Measurements from ENCODE around the gene NHSL2. TPM values are rescaled to one million over a fixed set of nuclear protein-coding genes. Genes with fewer than 3 reads are reported as not detected.
A peak's percentile ranks its signal among the peaks of the same experiment; 100 is the strongest.

Gene NHSL2
- total and polyA plus RNA-seq, 3 experiments from 2014 or later, result 0.51 to 17.8 (median 1.1) TPM

- CTCF ChIA-PET, result interaction anchor here (0.9 to 2.6 kb wide), 6 partner anchors 10 to 76 kb away, joined by 3 to 9 read pairs (median 4); partner anchors contain the start of gene RTL5
- Mint-ChIP-seq H3K36me3 (no peaks in the 10 kb centered on the region), H3K4me1 (peaks cover 16 to 34% (median 28%) of the 10 kb centered on the region in 3 donors), H3K9me3 (no peaks in the 10 kb centered on the region), H3K4me3 (peak overlapping the region in 4 of 7 donors; percentile 0 to 46 (median 24)), H3K27me3 (peaks cover 6% of the 10 kb centered on the region in 2 donors), H3K27ac (peak overlapping the region; percentile 82 to 94 (median 91))
- Histone ChIP-seq H3K27ac (ENCODE audit: low read depth, low read length) (peak overlapping the region; percentile 59), H3K36me3 (ENCODE audit: insufficient read depth, low read length) (no peaks in the 10 kb centered on the region), H3K4me1 (ENCODE audit: insufficient read depth, low read length) (peaks cover 15% of the 10 kb centered on the region), H3K27me3 (ENCODE audit: insufficient read depth, low read length, poor library complexity, severe bottlenecking) (no peaks in the 10 kb centered on the region), H3K4me3 (ENCODE audit: low read length) (no peak overlapping the region), H3K9me3 (ENCODE audit: low read length) (no peaks in the 10 kb centered on the region)
- POLR2A ChIA-PET, result interaction anchor here (1.4 kb wide), 1 partner anchor 13 kb away, joined by 4 read pairs; no protein-coding TSS in a partner anchor
- DNase-seq, result peak in 4 of 5 donors; percentile 51 to 87 (median 74)
These were observed 184.2 kb downstream of the NHSL2 start for GRCh38 chrX:72094894-72095293.

DNA sequence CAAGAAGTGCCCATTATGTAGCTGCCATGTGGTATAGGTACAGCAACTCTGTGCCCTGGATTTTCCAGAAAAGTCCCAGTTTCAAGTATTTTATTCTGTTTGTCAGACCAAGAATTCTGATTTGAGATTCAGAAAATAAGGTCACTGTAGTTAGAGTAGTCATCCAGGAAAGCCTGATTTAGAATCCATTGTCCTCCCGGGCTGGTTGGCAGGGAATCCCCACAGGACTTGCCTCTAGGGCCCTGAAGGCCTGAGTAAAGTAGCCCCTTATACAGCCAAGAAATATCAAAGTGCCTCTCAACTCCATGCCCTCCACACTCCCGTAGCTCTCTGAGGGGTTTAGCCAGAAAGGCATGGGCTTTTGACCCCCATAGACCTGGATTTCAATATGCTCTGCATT is 184.7 kb downstream of the NHSL2 start:
- Mint-ChIP-seq H3K9me3 (no peaks in the 10 kb centered on the region), H3K4me3 (peak overlapping the region in 2 of 7 donors; percentile 44 to 46), H3K27ac (peak overlapping the region; percentile 82 to 94 (median 91)), H3K4me1 (peaks cover 20 to 39% (median 32%) of the 10 kb centered on the region in 3 donors), H3K27me3 (peaks cover 6% of the 10 kb centered on the region in 2 donors), H3K36me3 (no peaks in the 10 kb centered on the region)
- no peaks in the 10 kb centered on the region for H3K27me3 ChIP-seq (ENCODE audit: insufficient read depth, low read length, poor library complexity, severe bottlenecking)
- CTCF ChIA-PET, result interaction anchor here (1.0 to 2.6 kb wide), 5 partner anchors 10 to 76 kb away, joined by 3 to 9 read pairs (median 5); no protein-coding TSS in a partner anchor
- no peaks in the 10 kb centered on the region for H3K9me3 ChIP-seq (ENCODE audit: low read length)
- POLR2A ChIA-PET, result interaction anchor here (1.4 kb wide), 1 partner anchor 14 kb away, joined by 4 read pairs; no protein-coding TSS in a partner anchor
- DNase-seq, result no peak
- H3K36me3 ChIP-seq (ENCODE audit: insufficient read depth, low read length), result no peaks in the 10 kb centered on the region
- peak overlapping the region; percentile 59 for H3K27ac ChIP-seq (ENCODE audit: low read depth, low read length)
- H3K4me3 ChIP-seq (ENCODE audit: low read length), result no peak overlapping the region
- H3K4me1 ChIP-seq (ENCODE audit: insufficient read depth, low read length), result peaks cover 20% of the 10 kb centered on the region

DNA sequence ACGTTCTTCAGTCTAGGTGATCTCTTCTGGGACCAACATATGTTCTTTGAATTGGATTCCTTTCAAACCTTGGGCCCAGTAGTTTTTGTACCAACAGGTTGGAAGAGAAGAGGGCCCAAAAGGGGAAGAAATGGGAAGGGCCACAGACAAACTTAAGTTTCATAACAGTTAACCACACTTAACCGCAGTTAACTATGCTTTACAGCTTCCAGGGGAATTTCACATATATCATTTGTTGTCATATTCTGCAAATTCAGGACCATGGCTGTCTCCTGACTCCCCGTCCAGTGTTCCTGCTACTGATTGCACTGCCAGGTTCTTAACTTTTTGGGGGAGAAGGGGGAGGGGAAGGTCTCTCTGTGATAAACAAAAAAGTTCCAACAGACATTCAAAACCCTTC is 186.5 kb downstream of the NHSL2 start:
- no peak for DNase-seq
- no peaks in the 10 kb centered on the region for H3K9me3 Mint-ChIP-seq
- H3K4me3 Mint-ChIP-seq, result no peak overlapping the region
- H3K27me3 Mint-ChIP-seq, result peaks cover 6 to 8% of the 10 kb centered on the region in 2 donors
- CTCF ChIA-PET, result interaction anchor here (1.2 to 2.6 kb wide), 2 partner anchors 76 to 79 kb away, joined by 3 to 9 read pairs; no protein-coding TSS in a partner anchor
- Histone ChIP-seq H3K36me3 (ENCODE audit: insufficient read depth, low read length) (no peaks in the 10 kb centered on the region), H3K27me3 (ENCODE audit: insufficient read depth, low read length, poor library complexity, severe bottlenecking) (no peaks in the 10 kb centered on the region), H3K9me3 (ENCODE audit: low read length) (no peaks in the 10 kb centered on the region), H3K27ac (ENCODE audit: low read depth, low read length) (no peak overlapping the region), H3K4me1 (ENCODE audit: insufficient read depth, low read length) (peaks cover 35% of the 10 kb centered on the region), H3K4me3 (ENCODE audit: low read length) (no peak overlapping the region)
- H3K4me1 Mint-ChIP-seq, result peaks cover 38 to 56% (median 50%) of the 10 kb centered on the region in 3 donors
- H3K27ac Mint-ChIP-seq, result peak overlapping the region in 2 of 8 donors; percentile 17 to 68
- POLR2A ChIA-PET, result no interaction called here
- no peaks in the 10 kb centered on the region for H3K36me3 Mint-ChIP-seq

GRCh38 chrX:72100051-72100755 is 189.6 kb downstream of the NHSL2 start:
- no peak overlapping the region for H3K4me3 ChIP-seq (ENCODE audit: low read length)
- peaks cover 6 to 8% of the 10 kb centered on the region in 2 donors for H3K27me3 Mint-ChIP-seq
- H3K27ac Mint-ChIP-seq, result peak overlapping the region; percentile 87 to 100 (median 97)
- ChIA-PET CTCF (interaction anchor here (0.6 to 1.6 kb wide), 2 partner anchors 26 to 53 kb away, joined by 3 to 5 read pairs; no protein-coding TSS in a partner anchor), POLR2A (no interaction called here)
- peaks cover 59 to 74% (median 69%) of the 10 kb centered on the region in 3 donors for H3K4me1 Mint-ChIP-seq
- peak in 2 of 5 donors; percentile 3 to 44 for DNase-seq
- no peaks in the 10 kb centered on the region for H3K9me3 Mint-ChIP-seq
- no peaks in the 10 kb centered on the region for H3K9me3 ChIP-seq (ENCODE audit: low read length)
- no peaks in the 10 kb centered on the region for H3K27me3 ChIP-seq (ENCODE audit: insufficient read depth, low read length, poor library complexity, severe bottlenecking)
- no peaks in the 10 kb centered on the region for H3K36me3 ChIP-seq (ENCODE audit: insufficient read depth, low read length)
- H3K4me1 ChIP-seq (ENCODE audit: insufficient read depth, low read length), result peaks cover 52% of the 10 kb centered on the region
- H3K27ac ChIP-seq (ENCODE audit: low read depth, low read length), result peak overlapping the region; percentile 84
- no peaks in the 10 kb centered on the region for H3K36me3 Mint-ChIP-seq
- peak overlapping the region; percentile 85 to 97 (median 93) for H3K4me3 Mint-ChIP-seq

- Mint-ChIP-seq H3K4me3 (peak overlapping the region; percentile 85 to 97 (median 93)), H3K4me1 (peaks cover 59 to 74% (median 70%) of the 10 kb centered on the region in 3 donors), H3K9me3 (no peaks in the 10 kb centered on the region), H3K36me3 (no peaks in the 10 kb centered on the region), H3K27ac (peak overlapping the region; percentile 87 to 100 (median 97)), H3K27me3 (peaks cover 6 to 11% of the 10 kb centered on the region in 2 donors)
- Histone ChIP-seq H3K36me3 (ENCODE audit: insufficient read depth, low read length) (no peaks in the 10 kb centered on the region), H3K4me1 (ENCODE audit: insufficient read depth, low read length) (peaks cover 50% of the 10 kb centered on the region), H3K27ac (ENCODE audit: low read depth, low read length) (peak overlapping the region; percentile 84), H3K27me3 (ENCODE audit: insufficient read depth, low read length, poor library complexity, severe bottlenecking) (no peaks in the 10 kb centered on the region), H3K9me3 (ENCODE audit: low read length) (no peaks in the 10 kb centered on the region), H3K4me3 (ENCODE audit: low read length) (peak overlapping the region; percentile 53)
- CTCF ChIA-PET, result interaction anchor here (0.6 to 1.6 kb wide), 3 partner anchors 26 to 54 kb away, joined by 3 to 5 read pairs (median 4); no protein-coding TSS in a partner anchor
- POLR2A ChIA-PET, result interaction anchor here (0.6 kb wide), 1 partner anchor 21 kb away, joined by 4 read pairs; no protein-coding TSS in a partner anchor
- DNase-seq, result peak; percentile 59 to 90 (median 77)
These were observed 190.2 kb downstream of the NHSL2 start for GRCh38 chrX:72100824-72101351.

GRCh38 chrX:72101597-72102037 is 191.0 kb downstream of the NHSL2 start:
- H3K27me3 ChIP-seq (ENCODE audit: insufficient read depth, low read length, poor library complexity, severe bottlenecking), result no peaks in the 10 kb centered on the region
- H3K27ac ChIP-seq (ENCODE audit: low read depth, low read length), result peak overlapping the region; percentile 84
- no peak for DNase-seq
- H3K4me3 ChIP-seq (ENCODE audit: low read length), result peak overlapping the region; percentile 53
- POLR2A ChIA-PET, result interaction anchor here (0.6 kb wide), 1 partner anchor 20 kb away, joined by 4 read pairs; no protein-coding TSS in a partner anchor
- H3K36me3 ChIP-seq (ENCODE audit: insufficient read depth, low read length), result no peaks in the 10 kb centered on the region
- H3K27ac Mint-ChIP-seq, result peak overlapping the region; percentile 92 to 100 (median 97)
- peaks cover 6 to 11% of the 10 kb centered on the region in 2 donors for H3K27me3 Mint-ChIP-seq
- peak overlapping the region; percentile 85 to 97 (median 93) for H3K4me3 Mint-ChIP-seq
- H3K9me3 ChIP-seq (ENCODE audit: low read length), result no peaks in the 10 kb centered on the region
- H3K4me1 ChIP-seq (ENCODE audit: insufficient read depth, low read length), result peaks cover 50% of the 10 kb centered on the region
- peaks cover 62 to 80% (median 76%) of the 10 kb centered on the region in 3 donors for H3K4me1 Mint-ChIP-seq
- no peaks in the 10 kb centered on the region for H3K36me3 Mint-ChIP-seq
- no peaks in the 10 kb centered on the region for H3K9me3 Mint-ChIP-seq
- CTCF ChIA-PET, result interaction anchor here (0.7 to 1.6 kb wide), 2 partner anchors 25 to 54 kb away, joined by 4 to 5 read pairs; no protein-coding TSS in a partner anchor

DNA sequence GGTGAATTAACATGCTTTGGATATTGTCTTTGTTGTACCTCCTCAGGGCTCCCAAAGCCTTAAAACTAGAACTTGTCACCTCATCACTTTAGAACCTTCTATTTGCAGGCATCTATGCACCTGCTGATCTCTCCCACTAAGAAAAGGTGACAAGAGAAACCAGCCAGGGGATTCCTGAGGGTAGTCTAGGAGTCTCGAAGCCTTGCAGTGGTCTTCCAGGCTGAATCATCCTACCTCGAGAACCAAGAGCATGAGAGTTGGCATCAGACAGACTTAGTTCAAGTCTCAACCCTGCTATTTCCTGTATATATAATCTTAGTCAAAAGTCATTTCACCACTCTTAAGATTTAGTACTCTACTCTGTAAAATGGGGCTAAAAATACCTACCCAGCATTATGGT is 191.5 kb downstream of the NHSL2 start:
- peak overlapping the region; percentile 53 for H3K4me3 ChIP-seq (ENCODE audit: low read length)
- POLR2A ChIA-PET, result no interaction called here

More for the DNA sequence above, 191.5 kb downstream of the NHSL2 start:
- Histone ChIP-seq H3K4me1 (ENCODE audit: insufficient read depth, low read length) (peaks cover 50% of the 10 kb centered on the region), H3K27me3 (ENCODE audit: insufficient read depth, low read length, poor library complexity, severe bottlenecking) (no peaks in the 10 kb centered on the region), H3K9me3 (ENCODE audit: low read length) (no peaks in the 10 kb centered on the region), H3K27ac (ENCODE audit: low read depth, low read length) (peak overlapping the region; percentile 84), H3K36me3 (ENCODE audit: insufficient read depth, low read length) (no peaks in the 10 kb centered on the region)
- peaks cover 63 to 82% (median 79%) of the 10 kb centered on the region in 3 donors for H3K4me1 Mint-ChIP-seq
- H3K27ac Mint-ChIP-seq, result peak overlapping the region; percentile 92 to 100 (median 97)
- peak overlapping the region; percentile 85 to 97 (median 93) for H3K4me3 Mint-ChIP-seq
- CTCF ChIA-PET, result no interaction called here
- peaks cover 6 to 8% of the 10 kb centered on the region in 2 donors for H3K27me3 Mint-ChIP-seq
- DNase-seq, result peak in 1 of 5 donors; percentile 17
- H3K36me3 Mint-ChIP-seq, result no peaks in the 10 kb centered on the region
- H3K9me3 Mint-ChIP-seq, result no peaks in the 10 kb centered on the region

All from CD8-positive, alpha-beta memory T cell (primary cell).